H1 (cell line): ENCODE results near the gene ZNF683. TPM values are rescaled to one million over a fixed set of nuclear protein-coding genes. Genes with fewer than 3 reads are reported as not detected.
A peak's percentile ranks its signal among the peaks of the same experiment; 100 is the strongest.

Experiments
- CTCF ChIA-PET: fragments of 300-600 bp; sonication (Branson Sonifier 250); formaldehyde crosslinking; loops from one replicate; lab custom pipeline; 2021; ENCODE audit not compliant: partially characterized antibody; lab: Charles Lee
- POLR2A ChIA-PET: fragments of 300-600 bp; sonication (Branson Sonifier 250); formaldehyde crosslinking; loops from one replicate; lab custom pipeline; 2021; ENCODE audit warnings: inconsistent platforms; ENCODE audit not compliant: partially characterized antibody; lab: Charles Lee
- DNase-seq, 2 experiments: peaks; one replicate each; pipeline versions ENCODE4 v3.0.0 to v3.0.0-alpha.2; 2010 to 2022; ENCODE audit warnings: low spot score in 2 of 2, low read depth in 1 of 2, mixed read lengths in 1 of 2
- FAIRE-seq: peaks from 2 replicates; lab custom pipeline; 2011; peaks lifted over from hg19 to GRCh38; lab: Jason Lieb, UNC
- H2AFZ ChIP-seq: 2 replicates; pipeline ENCODE4 v1.8.1; 2012; ENCODE audit warnings: low read length, inconsistent platforms
- H2AK5ac ChIP-seq: 2 replicates; pipeline ENCODE4 v1.6.1; 2013; ENCODE audit warnings: low read depth, low read length
- H2BK120ac ChIP-seq: replicated peaks from 2 replicates; pipeline ENCODE3; 2013; ENCODE audit warnings: low read depth, low read length, inconsistent platforms
- H2BK12ac ChIP-seq: 2 replicates; pipeline ENCODE4 v1.6.1; 2013; ENCODE audit warnings: low read depth, low read length
- H2BK15ac ChIP-seq: 2 replicates; pipeline ENCODE4 v1.6.1; 2013; ENCODE audit warnings: low read length
- H2BK20ac ChIP-seq: 2 replicates; pipeline ENCODE4 v1.6.1; 2013; ENCODE audit warnings: low read length
- H2BK5ac ChIP-seq: 2 replicates; pipeline ENCODE4 v1.6.1; 2013; ENCODE audit warnings: low read depth, low read length
- H3K14ac ChIP-seq: 2 replicates; pipeline ENCODE4 v1.6.1; 2013; ENCODE audit warnings: inconsistent platforms; ENCODE audit not compliant: insufficient read length
- H3K18ac ChIP-seq: 2 replicates; pipeline ENCODE4 v1.6.1; 2013; ENCODE audit warnings: low read length; ENCODE audit errors: extremely low read depth
- H3K23ac ChIP-seq: 2 replicates; pipeline ENCODE4 v1.6.1; 2013; ENCODE audit warnings: inconsistent platforms; ENCODE audit not compliant: insufficient read length
- H3K23me2 ChIP-seq: 2 replicates; pipeline ENCODE4 v1.6.1; 2013; ENCODE audit warnings: low read depth, low read length
- H3K27ac ChIP-seq: 2 replicates; pipeline ENCODE4 v1.6.1; 2011; ENCODE audit warnings: low read depth, low read length, inconsistent platforms
- H3K27me3 ChIP-seq, 4 experiments: replicated peaks in 1 of 4; 1 replicate in 1 of 4; 2 replicates in 3 of 4; pipeline versions ENCODE4 v1.6.1 to v1.8.1; 2011 to 2013; ENCODE audit warnings: low read length in 3 of 4, mild to moderate bottlenecking in 3 of 4, inconsistent platforms in 2 of 4, mixed read lengths in 2 of 4, moderate library complexity in 1 of 4; ENCODE audit not compliant: control insufficient read depth in 3 of 4, insufficient read depth in 3 of 4; ENCODE audit errors: extremely low read depth in 1 of 4
- H3K36me3 ChIP-seq, 4 experiments: 2 replicates each; pipeline versions ENCODE4 v1.6.1 to v1.8.1; 2011 to 2013; ENCODE audit warnings: mild to moderate bottlenecking in 4 of 4, low read length in 3 of 4, moderate library complexity in 2 of 4, control low read depth in 1 of 4, inconsistent platforms in 1 of 4; ENCODE audit not compliant: insufficient read depth in 4 of 4, control insufficient read depth in 2 of 4
- H3K4ac ChIP-seq: replicated peaks from 2 replicates; pipeline ENCODE3; 2013; ENCODE audit warnings: low read length, low read depth, mixed read lengths, inconsistent platforms; ENCODE audit not compliant: insufficient read length
- H3K4me1 ChIP-seq, 4 experiments: replicated peaks in 1 of 4; 1 replicate in 1 of 4; 2 replicates in 3 of 4; pipeline versions ENCODE4 v1.6.1 to v1.8.1; 2011 to 2013; ENCODE audit warnings: low read length in 3 of 4, inconsistent platforms in 2 of 4, mixed read lengths in 1 of 4; ENCODE audit not compliant: insufficient read depth in 4 of 4, control insufficient read depth in 3 of 4
- H3K4me2 ChIP-seq, 2 experiments: 2 replicates each; pipeline versions ENCODE4 v1.6.1 to v1.8.1; 2011 to 2013; ENCODE audit warnings: low read depth in 2 of 2, low read length in 2 of 2, control low read depth in 1 of 2, inconsistent platforms in 1 of 2, mild to moderate bottlenecking in 1 of 2; ENCODE audit not compliant: insufficient read depth in 1 of 2
- H3K4me3 ChIP-seq, 4 experiments: fragments of 200-600, 300-600 bp in 1 of 4; sonication (generic), shearing (Covaris generic), sonication (Bioruptor Twin) in 1 of 4; 2 replicates each; pipeline versions ENCODE4 v1.5.1 to v1.8.1; 2011 to 2016; ENCODE audit warnings: low read length in 4 of 4, low read depth in 3 of 4, control low read depth in 2 of 4, inconsistent platforms in 2 of 4, mild to moderate bottlenecking in 2 of 4, mixed read lengths in 1 of 4, moderate library complexity in 1 of 4; ENCODE audit not compliant: insufficient read depth in 2 of 4; ENCODE audit errors: extremely low read depth in 1 of 4
- H3K56ac ChIP-seq: replicated peaks from 2 replicates; pipeline ENCODE3; 2013; ENCODE audit warnings: low read depth, mild to moderate bottlenecking, mixed read lengths, low read length, inconsistent platforms; ENCODE audit not compliant: insufficient read length
- H3K79me1 ChIP-seq: 2 replicates; pipeline ENCODE4 v1.6.1; 2013; ENCODE audit warnings: low read depth, low read length, control low read depth
- H3K79me2 ChIP-seq, 2 experiments: 2 replicates each; pipeline versions ENCODE4 v1.6.1 to v1.8.1; 2012 to 2013; ENCODE audit warnings: low read length in 2 of 2, mild to moderate bottlenecking in 2 of 2, inconsistent platforms in 1 of 2; ENCODE audit not compliant: insufficient read depth in 2 of 2, control insufficient read depth in 1 of 2
- H3K9ac ChIP-seq, 4 experiments: replicated peaks in 1 of 4; 1 replicate in 1 of 4; 2 replicates in 3 of 4; pipeline versions ENCODE4 v1.6.1 to v1.8.1; 2011 to 2013; ENCODE audit warnings: low read depth in 3 of 4, low read length in 3 of 4, control low read depth in 2 of 4, mild to moderate bottlenecking in 2 of 4, moderate library complexity in 2 of 4, inconsistent platforms in 1 of 4; ENCODE audit errors: extremely low read depth in 1 of 4
- H3K9me3 ChIP-seq, 2 experiments: 2 replicates each; pipeline versions ENCODE4 v1.6.1 to v1.8.1; 2012 to 2013; ENCODE audit warnings: mild to moderate bottlenecking in 2 of 2, moderate library complexity in 2 of 2, control low read depth in 1 of 2, inconsistent platforms in 1 of 2, low read depth in 1 of 2, low read length in 1 of 2, mixed read lengths in 1 of 2; ENCODE audit not compliant: insufficient read depth in 2 of 2
- H4K20me1 ChIP-seq, 2 experiments: replicated peaks in 1 of 2; 2 replicates each; pipeline versions ENCODE3 to v1.8.1; 2011 to 2013; ENCODE audit warnings: inconsistent platforms in 2 of 2, low read length in 2 of 2, mild to moderate bottlenecking in 1 of 2; ENCODE audit not compliant: insufficient read depth in 2 of 2, control insufficient read depth in 1 of 2
- H4K5ac ChIP-seq: 2 replicates; pipeline ENCODE4 v1.6.1; 2013; ENCODE audit warnings: low read length, low read depth, mixed read lengths, inconsistent platforms; ENCODE audit not compliant: insufficient read length
- H4K8ac ChIP-seq: 2 replicates; pipeline ENCODE4 v1.8.0; 2013; ENCODE audit warnings: mild to moderate bottlenecking, moderate library complexity, low read length, inconsistent platforms; ENCODE audit not compliant: insufficient read depth; ENCODE audit errors: extremely low read depth
- H4K91ac ChIP-seq: replicated peaks from 2 replicates; pipeline ENCODE3; 2013; ENCODE audit warnings: low read length, mixed read lengths, inconsistent platforms; ENCODE audit not compliant: insufficient read length
- BACH1 ChIP-seq: IDR thresholded peaks from 2 replicates; pipeline ENCODE4 v1.6.1; 2012; ENCODE audit warnings: low read length, improper control_type of control experiment
- CEBPB ChIP-seq: IDR thresholded peaks from 2 replicates; pipeline ENCODE4 v1.6.1; 2012; ENCODE audit warnings: low read depth, low read length
- CTBP2 ChIP-seq: IDR thresholded peaks from 2 replicates; pipeline ENCODE4 v1.7.0; 2011; ENCODE audit warnings: borderline replicate concordance, mild to moderate bottlenecking, moderate library complexity, mixed read lengths, low read length; ENCODE audit not compliant: insufficient read depth, insufficient read length
- KDM1A ChIP-seq: fragments of 200-600, 300-600 bp; sonication (generic); IDR thresholded peaks from 2 replicates; pipeline ENCODE4 v1.7.1; 2016; ENCODE audit warnings: mild to moderate bottlenecking, low read length, borderline replicate concordance
- KDM5A ChIP-seq: fragments of 200-600 bp; IDR thresholded peaks from 2 replicates; pipeline ENCODE4 v1.7.1; 2012; ENCODE audit warnings: mild to moderate bottlenecking, low read length, inconsistent platforms, mixed read lengths
- RFX5 ChIP-seq: IDR thresholded peaks from 2 replicates; pipeline ENCODE4 v1.6.1; 2011; ENCODE audit warnings: low read depth, low read length, improper control_type of control experiment, borderline replicate concordance
- TBP ChIP-seq: IDR thresholded peaks from 2 replicates; pipeline ENCODE4 v1.6.1; 2011; ENCODE audit warnings: low read depth, low read length, improper control_type of control experiment
- WGBS, 2 experiments: shearing (Covaris generic) in 1 of 2; methylation state at CpG; one replicate each; pipeline versions ENCODE4 v1.1.6 to v1.1.7; 2013 to 2015; ENCODE audit warnings: low lambda C conversion rate in 2 of 2, mixed read lengths in 2 of 2, inconsistent platforms in 1 of 2, low coverage in 1 of 2, missing lambda C conversion rate in 1 of 2; ENCODE audit not compliant: insufficient replicate concordance in 2 of 2, insufficient coverage in 1 of 2, insufficient read length in 1 of 2; ENCODE audit errors: extremely low coverage in 1 of 2, missing lambda C conversion rate in 1 of 2; 5-methylcytosine and 5-hydroxymethylcytosine counted together
- polyA plus RNA-seq, 7 experiments: library from polyadenylated mRNA; depleted of rRNA in 3 of 7; stranded (reverse) in 5 of 7; unstranded in 2 of 7; fragments of >200 nt in 5 of 7; fragments of 200-250 nt in 2 of 7; gene quantifications; 1 replicate in 5 of 7; 2 replicates in 1 of 7; 4 replicates in 1 of 7; pipeline versions ENCODE4 v1.2.1 to v1.2.3, GENCODE V29; 2011 to 2013; ENCODE audit warnings: missing spikeins in 2 of 7, mixed read lengths in 2 of 7
- total RNA-seq: library from RNA; stranded (reverse); fragmentation: NEBNext Ultra II Directional; extraction: Animal tissue kit (Norgen Biotek cat#: 25700); gene quantifications from 2 replicates; pipeline ENCODE4 v1.2.1, GENCODE V29; 2021

The ZNF683 gene
- total and polyA plus RNA-seq, 2 of the 8 experiments (the other 6 are each of a cell fraction or from before 2014, with no cell fraction given): not detected

GRCh38 chr1:26315874-26316850, 56.4 kb downstream of the ZNF683 start:
- Histone ChIP-seq H3K36me3 (no peaks in the 10 kb centered on the region), H3K23ac (no peak overlapping the region), H3K9me3 (no peaks in the 10 kb centered on the region), H3K79me1 (no peaks in the 10 kb centered on the region), H3K4me1 (peaks cover 4 to 16% (median 8%) of the 10 kb centered on the region in 4 experiments), H3K14ac (no peak overlapping the region), H2AFZ (no peak overlapping the region), H3K4ac (no peak overlapping the region), H4K5ac (no peak overlapping the region), H2BK5ac (no peak overlapping the region), H4K8ac (no peak overlapping the region), H3K23me2 (no peaks in the 10 kb centered on the region), H3K9ac (no peak overlapping the region), H2BK20ac (no peak overlapping the region), H3K4me3 (no peak overlapping the region), H3K18ac (no peak overlapping the region; the same call in 1 of the 2 replicates), H3K27ac (no peak overlapping the region), H3K4me2 (no peak overlapping the region), H4K91ac (no peak overlapping the region), H3K27me3 (no peaks in the 10 kb centered on the region), H3K79me2 (no peaks in the 10 kb centered on the region), H2AK5ac (no peak overlapping the region), H2BK120ac (no peak overlapping the region), H3K56ac (no peak overlapping the region), H4K20me1 (no peaks in the 10 kb centered on the region), H2BK15ac (no peak overlapping the region), H2BK12ac (no peak overlapping the region)
- POLR2A ChIA-PET: interaction anchor here (0.7 to 3.9 kb wide), 9 partner anchors 9 to 100 kb away, joined by 3 to 29 read pairs (median 9); partner anchors contain the start of genes LIN28A and UBXN11
- 97% methylated on average over 6 of the region's 8 CpGs; no CpG with 5 or more reads in 1 of the 2 experiments for WGBS, 2 experiments
- TF ChIP-seq KDM1A (peak; percentile 76), BACH1 (no peak), KDM5A (no peak), CTBP2 (no peak), TBP (no peak), RFX5 (no peak), CEBPB (peak; percentile 4; the same call in 1 of the 2 replicates)
- CTCF ChIA-PET: interaction anchor here (1.1 to 57.0 kb wide), 5 partner anchors 15 to 80 kb away, joined by 3 to 1530 read pairs (median 4); partner anchors contain the start of genes SH3BGRL3 and UBXN11
- no peak for FAIRE-seq
- no peak for DNase-seq
